Measurements from ENCODE around the gene CEBPB. TPM values are rescaled to one million over a fixed set of nuclear protein-coding genes. Genes with fewer than 3 reads are reported as not detected.

CEBPB gene
- total and polyA plus RNA-seq, 12 donors, result 20.9 to 104 (median 40.4) TPM

DNA sequence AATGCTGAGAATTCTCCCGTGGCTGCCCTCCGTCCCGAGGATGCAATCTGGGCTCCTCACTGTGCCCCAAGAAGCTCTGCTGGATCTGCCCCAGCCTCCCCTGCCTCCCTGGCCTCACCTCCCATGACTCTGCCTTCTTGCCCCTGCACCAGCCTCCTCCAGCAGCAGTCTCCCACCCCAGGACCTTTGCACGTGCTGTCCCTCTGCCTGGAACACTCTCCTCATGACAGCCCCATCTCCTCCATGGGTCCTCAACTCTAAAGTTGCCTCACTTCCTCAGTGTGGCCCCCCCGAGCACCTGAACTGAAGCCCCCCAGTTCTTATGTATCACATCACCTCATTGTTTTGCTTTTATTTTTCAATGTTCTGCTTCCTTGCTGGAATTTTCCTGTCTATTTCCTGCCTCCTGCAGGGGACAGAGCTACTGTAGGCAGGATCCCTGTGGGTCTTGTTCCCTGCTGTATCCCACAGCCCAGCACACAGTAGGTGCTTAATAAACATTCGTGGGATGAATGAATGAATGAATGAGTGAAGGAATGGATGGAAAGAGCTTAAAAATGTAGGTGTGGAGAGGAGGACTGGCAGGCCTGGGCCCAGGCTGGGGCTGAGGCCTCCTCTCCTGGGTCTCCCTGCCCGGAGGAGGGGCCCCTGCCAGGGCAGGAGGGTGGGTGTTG, 42.2 kb downstream of the CEBPB start:
- ATAC-seq, result no peak
- intact Hi-C loops (cut with DNase I), result no loop called here
- H3K9me3 ChIP-seq, result no peaks in the 10 kb centered on the region
- no peaks in the 10 kb centered on the region for H3K27me3 ChIP-seq
- H3K36me3 ChIP-seq, result no peaks in the 10 kb centered on the region
- no peak for DNase-seq
- H3K27ac ChIP-seq, result no peak overlapping the region
- WGBS, 2 donors, result 93% methylated on average over 7 of the region's 7 CpGs
- TF ChIP-seq, protein P1, sequence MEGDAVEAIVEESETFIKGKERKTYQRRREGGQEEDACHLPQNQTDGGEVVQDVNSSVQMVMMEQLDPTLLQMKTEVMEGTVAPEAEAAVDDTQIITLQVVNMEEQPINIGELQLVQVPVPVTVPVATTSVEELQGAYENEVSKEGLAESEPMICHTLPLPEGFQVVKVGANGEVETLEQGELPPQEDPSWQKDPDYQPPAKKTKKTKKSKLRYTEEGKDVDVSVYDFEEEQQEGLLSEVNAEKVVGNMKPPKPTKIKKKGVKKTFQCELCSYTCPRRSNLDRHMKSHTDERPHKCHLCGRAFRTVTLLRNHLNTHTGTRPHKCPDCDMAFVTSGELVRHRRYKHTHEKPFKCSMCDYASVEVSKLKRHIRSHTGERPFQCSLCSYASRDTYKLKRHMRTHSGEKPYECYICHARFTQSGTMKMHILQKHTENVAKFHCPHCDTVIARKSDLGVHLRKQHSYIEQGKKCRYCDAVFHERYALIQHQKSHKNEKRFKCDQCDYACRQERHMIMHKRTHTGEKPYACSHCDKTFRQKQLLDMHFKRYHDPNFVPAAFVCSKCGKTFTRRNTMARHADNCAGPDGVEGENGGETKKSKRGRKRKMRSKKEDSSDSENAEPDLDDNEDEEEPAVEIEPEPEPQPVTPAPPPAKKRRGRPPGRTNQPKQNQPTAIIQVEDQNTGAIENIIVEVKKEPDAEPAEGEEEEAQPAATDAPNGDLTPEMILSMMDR (IDR thresholded peaks at IDR 0.05), result no peak
- H3K4me1 ChIP-seq, result peaks cover 0 to 11% (median 0%) of the 10 kb centered on the region in 9 donors
- no peak overlapping the region for H3K4me3 ChIP-seq

- no peak for DNase-seq
- TF ChIP-seq, protein P1 (IDR thresholded peaks at IDR 0.05), result no peak
- WGBS, 2 donors, result 81 to 89% methylated on average over 18 to 19 of the region's 19 CpGs
- intact Hi-C loops (cut with DNase I), result no loop called here
- Histone ChIP-seq H3K27ac (no peak overlapping the region), H3K36me3 (no peaks in the 10 kb centered on the region), H3K4me1 (peaks cover 0 to 18% (median 0%) of the 10 kb centered on the region in 9 donors), H3K4me3 (no peak overlapping the region), H3K27me3 (no peaks in the 10 kb centered on the region), H3K9me3 (no peaks in the 10 kb centered on the region)
- no peak for ATAC-seq
Observed at GRCh38 chr20:50233325-50234212, 42.9 kb downstream of the CEBPB start.

DNA sequence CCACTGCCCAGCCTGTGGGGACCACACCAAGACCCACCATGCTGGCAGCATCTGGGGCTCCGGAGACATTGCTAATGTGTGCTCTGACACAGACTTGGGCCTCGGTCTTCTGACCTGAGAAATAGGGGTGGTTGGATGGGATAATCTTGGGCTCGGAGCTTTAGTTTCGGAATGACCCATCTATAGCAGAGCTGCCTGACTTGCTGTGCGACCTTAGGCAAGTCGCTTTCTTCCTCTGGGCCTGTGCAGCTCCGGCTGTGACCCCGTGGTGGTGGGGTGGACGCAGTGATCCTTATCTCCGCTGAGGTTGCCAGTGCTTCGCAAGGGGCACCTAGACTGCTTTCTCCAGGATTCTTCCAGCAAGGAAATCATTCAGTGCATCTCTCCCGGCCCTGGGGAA, 43.7 kb downstream of the CEBPB start:
- no peaks in the 10 kb centered on the region for H3K9me3 ChIP-seq
- H3K4me1 ChIP-seq, result peaks cover 0 to 18% (median 0%) of the 10 kb centered on the region in 9 donors
- H3K27me3 ChIP-seq, result no peaks in the 10 kb centered on the region
- TF ChIP-seq, protein P1 (IDR thresholded peaks at IDR 0.05), result no peak
- DNase-seq (no peak), ATAC-seq (no peak)
- WGBS, 2 donors, result 90 to 94% methylated on average over 12 of the region's 12 CpGs
- intact Hi-C loops (cut with DNase I), result no loop called here
- H3K4me3 ChIP-seq, result no peak overlapping the region
- no peaks in the 10 kb centered on the region for H3K36me3 ChIP-seq
- no peak overlapping the region for H3K27ac ChIP-seq

- Histone ChIP-seq H3K27ac (no peak overlapping the region), H3K9me3 (no peaks in the 10 kb centered on the region), H3K27me3 (peaks cover 0 to under 1% (median 0%) of the 10 kb centered on the region in 7 donors), H3K4me3 (no peak overlapping the region), H3K4me1 (peaks cover 0 to 16% (median 0%) of the 10 kb centered on the region in 9 donors), H3K36me3 (no peaks in the 10 kb centered on the region)
- DNase-seq (no peak), ATAC-seq (no peak)
- intact Hi-C loops (cut with DNase I), result no loop called here
- TF ChIP-seq, protein P1 (IDR thresholded peaks at IDR 0.05), result no peak
- 79 to 81% methylated on average over 4 of the region's 4 CpGs for WGBS, 2 donors
Observed at GRCh38 chr20:50237349-50237748, 46.7 kb downstream of the CEBPB start.

All from heart right ventricle (tissue), 16 donors.